GM21390 (cell line): Measurements from ENCODE around the gene PITPNC1.
A peak's percentile ranks its signal among the peaks of the same experiment; 100 is the strongest.
"Not testable (repeated sequence)": the region's sequence is repeated elsewhere in the genome, so short reads cannot be mapped to it uniquely, and the experiment has no call there.

Experiments
- ATAC-seq: cut with Tn5 transposase; IDR thresholded peaks from one replicate; pipeline ENCODE4 v1.9.1; 2021; ENCODE audit not compliant: unreplicated experiment

PITPNC1 gene

GRCh38 chr17:67369676-67370075, 7.4 kb upstream of the PITPNC1 start:
- ATAC-seq, result no peak

- ATAC-seq, result no peak
These were observed 4.3 kb upstream of the PITPNC1 start for GRCh38 chr17:67372751-67373150.

GRCh38 chr17:67374329-67375053, 2.6 kb upstream of the PITPNC1 start:
- no peak for ATAC-seq

- no peak for ATAC-seq
These were observed 2.0 kb upstream of the PITPNC1 start for GRCh38 chr17:67375054-67375427.

GRCh38 chr17:67375716-67376115, 1.4 kb upstream of the PITPNC1 start:
- ATAC-seq, result no peak

- ATAC-seq, result no peak
These were observed 705 bp upstream of the PITPNC1 start for GRCh38 chr17:67376415-67376736.

- peak; percentile 21 for ATAC-seq
These were observed 690 bp downstream of the PITPNC1 start for GRCh38 chr17:67377488-67378453.

- ATAC-seq, result peak; percentile 37
These were observed 1.6 kb downstream of the PITPNC1 start for GRCh38 chr17:67378454-67379250.

GRCh38 chr17:67379251-67379630, 2.2 kb downstream of the PITPNC1 start:
- ATAC-seq, result no peak

GRCh38 chr17:67381929-67382257, 4.8 kb downstream of the PITPNC1 start:
- no peak for ATAC-seq

- no peak for ATAC-seq
These were observed 8.3 kb downstream of the PITPNC1 start for GRCh38 chr17:67385122-67385988.

GRCh38 chr17:67386965-67387551, 10.0 kb downstream of the PITPNC1 start:
- no peak for ATAC-seq

- not testable (repeated sequence) for ATAC-seq
These were observed 11.5 kb downstream of the PITPNC1 start for GRCh38 chr17:67388536-67388935.

- ATAC-seq, result no peak
These were observed 11.9 kb downstream of the PITPNC1 start for GRCh38 chr17:67388986-67389385.

- no peak for ATAC-seq
These were observed 13.0 kb downstream of the PITPNC1 start for GRCh38 chr17:67390006-67390645.

- peak; percentile 91 for ATAC-seq
These were observed 13.7 kb downstream of the PITPNC1 start for GRCh38 chr17:67390646-67391361.

GRCh38 chr17:67392111-67392510, 15.0 kb downstream of the PITPNC1 start:
- ATAC-seq, result no peak

GRCh38 chr17:67393809-67394397, 16.8 kb downstream of the PITPNC1 start:
- ATAC-seq, result no peak

GRCh38 chr17:67399676-67400075, 22.6 kb downstream of the PITPNC1 start:
- ATAC-seq, result no peak
